CD4-positive, alpha-beta memory T cell (primary cell): ENCODE data around the gene GATM. TPM values are rescaled to one million over a fixed set of nuclear protein-coding genes. Genes with fewer than 3 reads are reported as not detected.

Experiments
- CTCF ChIA-PET: fragments of 350-600 bp; sonication (Branson Sonifier 250); formaldehyde crosslinking; loops from one replicate; lab custom pipeline; 2021; ENCODE audit warnings: inconsistent platforms; ENCODE audit not compliant: partially characterized antibody; lab: Charles Lee
- POLR2A ChIA-PET: fragments of 350-600 bp; sonication (Branson Sonifier 250); formaldehyde crosslinking; loops from one replicate; lab custom pipeline; 2021; ENCODE audit not compliant: partially characterized antibody; lab: Charles Lee
- DNase-seq, 5 donors: peaks; one replicate each; pipeline versions ENCODE4 v3.0.0 to v3.0.0-alpha.2; 2020 to 2022; ENCODE audit warnings: mixed read lengths in 1 of 5
- H3K27ac ChIP-seq: one replicate; pipeline ENCODE4 v1.7.0; 2013; ENCODE audit warnings: low read depth, low read length
- H3K27me3 ChIP-seq: 2 replicates; pipeline ENCODE4 v1.7.0; 2013; ENCODE audit warnings: mild to moderate bottlenecking, low read length, moderate library complexity; ENCODE audit not compliant: insufficient read depth
- H3K36me3 ChIP-seq: 2 replicates; pipeline ENCODE4 v1.7.0; 2013; ENCODE audit warnings: mild to moderate bottlenecking, low read length, moderate library complexity; ENCODE audit not compliant: insufficient read depth
- H3K4me1 ChIP-seq: 2 replicates; pipeline ENCODE4 v1.7.0; 2013; ENCODE audit warnings: mild to moderate bottlenecking, low read length, moderate library complexity; ENCODE audit not compliant: insufficient read depth
- H3K4me3 ChIP-seq, 2 donors: one replicate each; pipeline ENCODE4 v1.7.0; 2013; ENCODE audit warnings: low read length in 2 of 2, mild to moderate bottlenecking in 1 of 2
- H3K9me3 ChIP-seq, 2 donors: one replicate each; pipeline ENCODE4 v1.7.0; 2013; ENCODE audit warnings: low read length in 2 of 2, control low read depth in 1 of 2; ENCODE audit not compliant: control insufficient read depth in 1 of 2
- H3K27ac Mint-ChIP-seq, 7 donors: one replicate each; pipeline ENCODE4 v1.8.0; 2020 to 2021; ENCODE audit warnings: mixed read lengths in 7 of 7, mild to moderate bottlenecking in 6 of 7, inconsistent platforms in 3 of 7, moderate library complexity in 3 of 7
- H3K27me3 Mint-ChIP-seq, 2 donors: one replicate each; pipeline ENCODE4 v1.8.0; 2020 to 2021; ENCODE audit warnings: mixed read lengths in 2 of 2
- H3K36me3 Mint-ChIP-seq, 2 donors: one replicate each; pipeline ENCODE4 v1.8.0; 2020 to 2021; ENCODE audit warnings: mixed read lengths in 2 of 2, inconsistent platforms in 1 of 2, mild to moderate bottlenecking in 1 of 2
- H3K4me1 Mint-ChIP-seq, 4 donors: one replicate each; pipeline ENCODE4 v1.8.0; 2020 to 2021; ENCODE audit warnings: mixed read lengths in 4 of 4, mild to moderate bottlenecking in 1 of 4
- H3K4me3 Mint-ChIP-seq, 8 donors: one replicate each; pipeline ENCODE4 v1.8.0; 2020 to 2021; ENCODE audit warnings: mixed read lengths in 8 of 8, mild to moderate bottlenecking in 7 of 8, moderate library complexity in 6 of 8, inconsistent platforms in 3 of 8
- H3K9me3 Mint-ChIP-seq, 8 donors: one replicate each; pipeline ENCODE4 v1.8.0; 2020 to 2021; ENCODE audit warnings: mixed read lengths in 8 of 8, mild to moderate bottlenecking in 5 of 8, inconsistent platforms in 3 of 8, moderate library complexity in 1 of 8
- intact Hi-C: fragments of 100-400 bp; cut with micrococcal nuclease; formaldehyde crosslinking; loops from one replicate; pipeline ENCODE4 v1.15.1; 2023
- polyA plus RNA-seq, 2 donors: library from polyadenylated mRNA; unstranded; fragments of 300-500 nt; fragmentation: Illumina TruSeq; gene quantifications; one replicate each; pipeline ENCODE4 v1.2.3, GENCODE V29; 2021
- total RNA-seq, 2 experiments: library from RNA; stranded (reverse); gene quantifications; one replicate each; pipeline ENCODE4 v1.2.3, GENCODE V29; 2021

The GATM gene
- total and polyA plus RNA-seq, 4 experiments from 2014 or later, result 0.26 to 1.6 (median 1.1) TPM; not detected in 1

- POLR2A ChIA-PET, result interaction anchor here (0.8 to 4.1 kb wide), 2 partner anchors 199 to 273 kb away, joined by 3 to 73 read pairs; no protein-coding TSS in a partner anchor
- CTCF ChIA-PET, result interaction anchor here (0.8 to 6.8 kb wide), 26 partner anchors 8 to 277 kb away, joined by 3 to 77 read pairs (median 4); no protein-coding TSS in a partner anchor
- H3K4me3 ChIP-seq, result no peak overlapping the region
- H3K27ac Mint-ChIP-seq, result peak overlapping the region in 2 of 7 donors; percentile 2 to 47
- peaks cover 0 to 4% of the 10 kb centered on the region in 2 donors for H3K27me3 Mint-ChIP-seq
- intact Hi-C loops, result loop anchor here (1.0 kb wide), 5 partner anchors 92 to 273 kb away; no protein-coding TSS in a partner anchor
- H3K36me3 Mint-ChIP-seq, result peaks cover 0 to 9% of the 10 kb centered on the region in 2 donors
- DNase-seq, result peak in 4 of 5 donors; percentile 43 to 49 (median 45)
- H3K9me3 Mint-ChIP-seq, result no peaks in the 10 kb centered on the region
- peak overlapping the region in 1 of 8 donors; percentile 28 for H3K4me3 Mint-ChIP-seq
- H3K27ac ChIP-seq, result no peak overlapping the region
- no peaks in the 10 kb centered on the region for H3K9me3 ChIP-seq
- peaks cover 12 to 23% (median 15%) of the 10 kb centered on the region in 4 donors for H3K4me1 Mint-ChIP-seq
- H3K4me1 ChIP-seq, result peaks cover 22% of the 10 kb centered on the region
- H3K27me3 ChIP-seq, result no peaks in the 10 kb centered on the region
- no peaks in the 10 kb centered on the region for H3K36me3 ChIP-seq
These were observed 21.3 kb upstream of the GATM start for GRCh38 chr15:45399381-45400212.

DNA sequence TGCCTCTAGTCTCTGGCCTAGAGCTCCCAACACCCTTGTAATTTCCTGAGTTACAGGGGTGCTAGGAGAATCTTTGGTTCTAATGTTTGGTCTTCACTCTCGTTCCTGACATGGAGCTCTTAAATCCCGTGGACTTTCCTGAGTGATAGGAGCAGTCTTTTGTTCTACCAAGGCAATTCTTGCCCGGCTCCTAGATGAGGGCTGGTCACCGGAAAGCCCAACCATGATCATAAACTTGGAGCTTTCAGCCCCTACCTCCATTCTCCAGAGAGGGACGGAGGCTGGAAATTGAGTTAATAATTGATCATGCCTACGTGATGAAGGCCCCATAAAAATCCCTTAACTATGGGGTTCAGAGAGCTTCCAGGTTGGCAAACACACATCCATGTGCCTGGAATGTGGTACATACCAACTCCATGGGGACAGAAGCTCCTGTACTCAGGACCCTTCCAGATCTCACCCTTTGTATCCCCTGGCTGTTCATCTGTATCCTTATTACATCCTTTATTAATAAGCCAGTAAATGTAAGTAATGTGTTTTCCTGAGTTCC lies 18.8 kb upstream of the GATM start:
- ChIA-PET POLR2A (no interaction called here), CTCF (interaction anchor here (0.7 to 6.8 kb wide), 5 partner anchors 14 to 234 kb away, joined by 3 to 77 read pairs (median 5); no protein-coding TSS in a partner anchor)
- Mint-ChIP-seq H3K4me3 (no peak overlapping the region), H3K36me3 (peaks cover 0 to 4% of the 10 kb centered on the region in 2 donors), H3K27me3 (peaks cover 6 to 7% of the 10 kb centered on the region in 2 donors), H3K4me1 (peaks cover 8 to 12% (median 9%) of the 10 kb centered on the region in 4 donors), H3K9me3 (no peaks in the 10 kb centered on the region), H3K27ac (no peak overlapping the region)
- H3K9me3 ChIP-seq, result no peaks in the 10 kb centered on the region
- intact Hi-C loops, result no loop called here
- no peaks in the 10 kb centered on the region for H3K36me3 ChIP-seq
- H3K4me3 ChIP-seq, result no peak overlapping the region
- no peak overlapping the region for H3K27ac ChIP-seq
- peaks cover 8% of the 10 kb centered on the region for H3K4me1 ChIP-seq
- no peak for DNase-seq
- H3K27me3 ChIP-seq, result no peaks in the 10 kb centered on the region

- Histone ChIP-seq H3K27me3 (peaks cover 4% of the 10 kb centered on the region), H3K27ac (no peak overlapping the region), H3K4me1 (no peaks in the 10 kb centered on the region), H3K4me3 (no peak overlapping the region), H3K36me3 (no peaks in the 10 kb centered on the region), H3K9me3 (no peaks in the 10 kb centered on the region)
- POLR2A ChIA-PET, result no interaction called here
- Mint-ChIP-seq H3K36me3 (no peaks in the 10 kb centered on the region), H3K27ac (no peak overlapping the region), H3K27me3 (peaks cover 6 to 9% of the 10 kb centered on the region in 2 donors), H3K4me3 (no peak overlapping the region), H3K9me3 (no peaks in the 10 kb centered on the region), H3K4me1 (peaks cover 0 to 2% (median under 1%) of the 10 kb centered on the region in 4 donors)
- intact Hi-C loops, result no loop called here
- DNase-seq, result no peak
- CTCF ChIA-PET, result interaction anchor here (1.9 to 6.8 kb wide), 2 partner anchors 13 to 233 kb away, joined by 8 to 77 read pairs; no protein-coding TSS in a partner anchor
These were observed 17.6 kb upstream of the GATM start for GRCh38 chr15:45395943-45396342.

DNA sequence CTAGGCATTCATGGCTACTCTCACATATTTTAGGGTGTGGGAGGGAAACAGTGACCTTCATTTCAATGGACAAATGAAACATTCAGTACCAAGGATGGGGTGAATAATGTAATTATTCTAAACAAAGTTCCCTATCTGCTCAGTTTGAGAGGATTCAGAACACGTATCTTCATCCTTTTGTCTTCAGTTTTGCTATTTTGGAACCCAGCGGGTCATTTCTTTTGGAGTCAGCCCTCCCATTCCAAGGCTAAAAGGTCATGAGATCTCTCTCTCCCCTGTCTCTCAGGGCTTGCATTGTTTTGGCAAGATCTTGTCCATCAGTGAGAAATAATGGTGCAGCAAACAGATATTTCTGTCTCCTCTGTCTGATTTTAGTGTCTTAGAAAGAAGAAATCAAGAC lies 16.3 kb upstream of the GATM start:
- Mint-ChIP-seq H3K27ac (no peak overlapping the region), H3K4me1 (peaks cover 0 to 2% (median under 1%) of the 10 kb centered on the region in 4 donors), H3K27me3 (peaks cover 8 to 10% of the 10 kb centered on the region in 2 donors), H3K4me3 (no peak overlapping the region), H3K9me3 (no peaks in the 10 kb centered on the region), H3K36me3 (no peaks in the 10 kb centered on the region)
- peaks cover 4% of the 10 kb centered on the region for H3K27me3 ChIP-seq
- CTCF ChIA-PET, result no interaction called here
- intact Hi-C loops, result no loop called here
- no peaks in the 10 kb centered on the region for H3K4me1 ChIP-seq
- POLR2A ChIA-PET, result no interaction called here
- DNase-seq, result no peak
- no peak overlapping the region for H3K4me3 ChIP-seq
- H3K36me3 ChIP-seq, result no peaks in the 10 kb centered on the region
- no peaks in the 10 kb centered on the region for H3K9me3 ChIP-seq
- H3K27ac ChIP-seq, result no peak overlapping the region

DNA sequence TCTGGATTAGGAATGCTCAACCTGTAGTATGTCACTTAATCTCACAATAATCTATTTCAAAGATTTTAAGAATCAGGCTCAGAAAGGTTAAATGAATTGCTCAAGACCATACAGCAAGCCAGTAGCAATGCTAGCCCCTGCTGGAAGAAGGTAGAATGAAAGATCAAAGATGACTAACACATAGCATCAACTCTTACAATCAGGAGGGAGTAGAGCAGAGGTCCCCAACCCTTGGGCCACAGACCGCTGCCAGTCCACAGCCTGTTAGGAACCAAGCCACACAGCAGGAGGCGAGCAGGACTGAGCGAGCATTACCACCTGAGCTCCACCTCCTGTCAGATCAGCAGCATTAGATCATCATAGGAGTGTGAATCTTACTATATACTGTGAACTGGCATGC lies 15.5 kb upstream of the GATM start:
- Histone ChIP-seq H3K36me3 (no peaks in the 10 kb centered on the region), H3K4me1 (no peaks in the 10 kb centered on the region), H3K9me3 (no peaks in the 10 kb centered on the region), H3K27ac (no peak overlapping the region), H3K4me3 (no peak overlapping the region), H3K27me3 (peaks cover 4% of the 10 kb centered on the region)
- ChIA-PET CTCF (interaction anchor here (1.3 to 4.9 kb wide), 2 partner anchors 8 to 230 kb away, joined by 4 to 19 read pairs; a partner anchor contains a TSS), POLR2A (no interaction called here)
- Mint-ChIP-seq H3K4me1 (no peaks in the 10 kb centered on the region), H3K36me3 (no peaks in the 10 kb centered on the region), H3K27ac (peak overlapping the region in 1 of 7 donors; percentile 22), H3K4me3 (no peak overlapping the region), H3K9me3 (no peaks in the 10 kb centered on the region), H3K27me3 (peaks cover 8 to 15% of the 10 kb centered on the region in 2 donors)
- DNase-seq, result no peak
- intact Hi-C loops, result no loop called here

GRCh38 chr15:45392584-45392855 lies 14.2 kb upstream of the GATM start:
- Mint-ChIP-seq H3K27me3 (peaks cover 8 to 15% of the 10 kb centered on the region in 2 donors), H3K4me3 (no peak overlapping the region), H3K4me1 (no peaks in the 10 kb centered on the region), H3K36me3 (no peaks in the 10 kb centered on the region), H3K9me3 (no peaks in the 10 kb centered on the region), H3K27ac (no peak overlapping the region)
- Histone ChIP-seq H3K9me3 (no peaks in the 10 kb centered on the region), H3K4me1 (no peaks in the 10 kb centered on the region), H3K27me3 (peaks cover 4% of the 10 kb centered on the region), H3K27ac (no peak overlapping the region), H3K36me3 (no peaks in the 10 kb centered on the region), H3K4me3 (no peak overlapping the region)
- ChIA-PET CTCF (interaction anchor here (1.3 to 4.9 kb wide), 3 partner anchors 9 to 229 kb away, joined by 3 to 19 read pairs (median 4); a partner anchor contains a TSS), POLR2A (interaction anchor here (1.2 kb wide), 1 partner anchor 10 kb away, joined by 3 read pairs; a partner anchor contains a TSS)
- intact Hi-C loops, result no loop called here
- no peak for DNase-seq
